Measurements from ENCODE around the gene CMAS.

GRCh38 chr12:22064968-22065367, 18.9 kb downstream of the CMAS start:
- TF ChIP-seq JUN (CRISPR knock-in tag; IDR thresholded peaks at IDR 0.05) (no peak), ZNF138 (CRISPR knock-in tag; conservative IDR thresholded peaks at IDR 0.05) (no peak), ETV6 (CRISPR knock-in tag; IDR thresholded peaks at IDR 0.05) (no peak), ZNF219 (CRISPR knock-in tag; IDR thresholded peaks at IDR 0.05; ENCODE audit: borderline replicate concordance) (no peak), MXD4 (CRISPR knock-in tag; IDR thresholded peaks at IDR 0.05; ENCODE audit: borderline replicate concordance) (no peak), NFYB (CRISPR knock-in tag; conservative IDR thresholded peaks at IDR 0.05; ENCODE audit: low read depth) (no peak), OVOL2 (CRISPR knock-in tag; IDR thresholded peaks at IDR 0.05; ENCODE audit: borderline replicate concordance) (no peak), ATF6 (CRISPR knock-in tag; IDR thresholded peaks at IDR 0.05) (no peak), TP53 (CRISPR knock-in tag; IDR thresholded peaks at IDR 0.05) (no peak), KAT7 (CRISPR knock-in tag; IDR thresholded peaks at IDR 0.05; ENCODE audit: borderline replicate concordance) (no peak), FOXJ3 (CRISPR knock-in tag; IDR thresholded peaks at IDR 0.05; ENCODE audit: borderline replicate concordance) (no peak)
- TF ChIP-seq, protein P1, sequence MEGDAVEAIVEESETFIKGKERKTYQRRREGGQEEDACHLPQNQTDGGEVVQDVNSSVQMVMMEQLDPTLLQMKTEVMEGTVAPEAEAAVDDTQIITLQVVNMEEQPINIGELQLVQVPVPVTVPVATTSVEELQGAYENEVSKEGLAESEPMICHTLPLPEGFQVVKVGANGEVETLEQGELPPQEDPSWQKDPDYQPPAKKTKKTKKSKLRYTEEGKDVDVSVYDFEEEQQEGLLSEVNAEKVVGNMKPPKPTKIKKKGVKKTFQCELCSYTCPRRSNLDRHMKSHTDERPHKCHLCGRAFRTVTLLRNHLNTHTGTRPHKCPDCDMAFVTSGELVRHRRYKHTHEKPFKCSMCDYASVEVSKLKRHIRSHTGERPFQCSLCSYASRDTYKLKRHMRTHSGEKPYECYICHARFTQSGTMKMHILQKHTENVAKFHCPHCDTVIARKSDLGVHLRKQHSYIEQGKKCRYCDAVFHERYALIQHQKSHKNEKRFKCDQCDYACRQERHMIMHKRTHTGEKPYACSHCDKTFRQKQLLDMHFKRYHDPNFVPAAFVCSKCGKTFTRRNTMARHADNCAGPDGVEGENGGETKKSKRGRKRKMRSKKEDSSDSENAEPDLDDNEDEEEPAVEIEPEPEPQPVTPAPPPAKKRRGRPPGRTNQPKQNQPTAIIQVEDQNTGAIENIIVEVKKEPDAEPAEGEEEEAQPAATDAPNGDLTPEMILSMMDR (IDR thresholded peaks at IDR 0.05), result no peak

Data from WTC11 (cell line).